ENCODE data around the gene FGF13. TPM values are rescaled to one million over a fixed set of nuclear protein-coding genes. Genes with fewer than 3 reads are reported as not detected.

FGF13 gene
- total RNA-seq, 4 donors from 2014 or later = 0.30 to 4.2 (median 2.2) TPM

DNA sequence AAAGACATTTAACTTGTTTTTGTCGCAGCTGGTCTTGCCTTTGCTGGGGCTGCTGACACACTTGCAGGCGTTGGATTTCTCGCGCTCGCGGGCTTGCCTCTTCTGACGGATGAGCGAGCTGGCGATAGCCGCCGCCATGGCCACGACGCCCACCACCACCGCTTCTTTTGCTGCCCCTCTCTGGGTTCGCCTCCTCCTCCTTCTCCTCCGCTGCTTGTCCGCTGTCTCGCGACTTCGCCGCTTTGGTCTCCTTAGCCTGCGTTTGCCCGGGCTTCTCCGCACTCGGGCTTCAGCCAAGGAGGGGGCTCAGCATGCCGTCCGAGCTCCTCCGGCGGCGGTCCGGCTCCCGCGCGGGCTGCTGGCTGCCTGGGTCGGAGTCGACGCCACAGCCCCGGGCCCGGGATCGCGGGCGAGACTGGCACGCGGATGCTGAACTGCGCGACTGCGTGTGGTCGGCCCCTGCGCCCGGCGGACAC, 613 bp downstream of the FGF13 start:
- DNase-seq (ENCODE audit: low spot score in 2 of 2) = peak in 1 of 2 donors; percentile 82
- intact Hi-C loops (cut with DNase I; ENCODE audit: low total_unique reads) = no loop called here

DNA sequence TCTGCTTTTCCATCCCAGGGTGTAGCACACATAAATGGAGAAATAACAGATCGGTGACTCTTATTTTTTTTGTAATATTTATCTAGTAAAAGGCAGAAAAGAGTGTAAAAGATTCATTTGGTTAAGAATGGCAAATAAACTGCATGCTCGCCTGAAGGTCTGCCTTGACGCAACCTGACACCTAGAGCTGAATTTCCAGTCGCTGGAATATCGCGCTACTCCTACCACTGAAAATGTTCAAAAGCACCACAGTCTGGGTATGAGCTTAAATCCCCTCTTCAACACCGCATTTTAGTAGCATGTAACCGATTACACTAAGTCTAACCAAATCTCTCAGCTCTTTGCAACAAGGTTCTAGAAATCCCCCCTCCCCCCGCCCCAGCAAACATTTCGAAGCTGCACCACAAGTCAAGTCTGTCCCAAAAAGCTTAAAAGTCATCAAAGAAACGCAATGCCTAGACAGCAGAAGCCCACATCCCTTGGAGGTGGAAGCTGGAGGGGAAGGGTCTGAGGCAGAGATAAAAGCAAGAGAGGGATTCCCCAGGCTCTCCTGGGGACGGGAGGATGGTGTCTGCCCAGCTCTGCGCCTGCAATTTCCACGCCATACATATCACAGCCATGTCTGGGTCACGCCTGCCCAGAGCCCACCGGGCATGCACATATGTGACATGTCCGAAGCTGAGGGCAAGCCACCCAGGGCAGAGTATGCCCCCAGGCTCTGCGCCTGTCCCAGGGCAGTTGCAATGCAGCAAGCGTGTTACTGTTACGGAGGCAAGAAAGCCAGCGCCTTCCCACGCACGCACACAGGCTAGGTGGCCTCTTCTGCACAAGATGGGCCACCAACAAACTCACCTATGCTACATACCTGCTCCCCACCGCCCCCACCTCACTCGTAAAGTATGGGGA, 1.4 kb downstream of the FGF13 start:
- intact Hi-C loops (cut with DNase I; ENCODE audit: low total_unique reads) = no loop called here
- 14 to 32% methylated on average over 23 to 25 of the region's 25 CpGs for WGBS, 2 donors
- TF ChIP-seq POLR2A (IDR thresholded peaks at IDR 0.05) = no peak
- TF ChIP-seq, protein P1, sequence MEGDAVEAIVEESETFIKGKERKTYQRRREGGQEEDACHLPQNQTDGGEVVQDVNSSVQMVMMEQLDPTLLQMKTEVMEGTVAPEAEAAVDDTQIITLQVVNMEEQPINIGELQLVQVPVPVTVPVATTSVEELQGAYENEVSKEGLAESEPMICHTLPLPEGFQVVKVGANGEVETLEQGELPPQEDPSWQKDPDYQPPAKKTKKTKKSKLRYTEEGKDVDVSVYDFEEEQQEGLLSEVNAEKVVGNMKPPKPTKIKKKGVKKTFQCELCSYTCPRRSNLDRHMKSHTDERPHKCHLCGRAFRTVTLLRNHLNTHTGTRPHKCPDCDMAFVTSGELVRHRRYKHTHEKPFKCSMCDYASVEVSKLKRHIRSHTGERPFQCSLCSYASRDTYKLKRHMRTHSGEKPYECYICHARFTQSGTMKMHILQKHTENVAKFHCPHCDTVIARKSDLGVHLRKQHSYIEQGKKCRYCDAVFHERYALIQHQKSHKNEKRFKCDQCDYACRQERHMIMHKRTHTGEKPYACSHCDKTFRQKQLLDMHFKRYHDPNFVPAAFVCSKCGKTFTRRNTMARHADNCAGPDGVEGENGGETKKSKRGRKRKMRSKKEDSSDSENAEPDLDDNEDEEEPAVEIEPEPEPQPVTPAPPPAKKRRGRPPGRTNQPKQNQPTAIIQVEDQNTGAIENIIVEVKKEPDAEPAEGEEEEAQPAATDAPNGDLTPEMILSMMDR (IDR thresholded peaks at IDR 0.05) = no peak
- DNase-seq (ENCODE audit: low spot score in 2 of 2) = peak in 1 of 2 donors; percentile 82
- no peak overlapping the region for H3K4me3 ChIP-seq (ENCODE audit: low read depth, poor library complexity, severe bottlenecking)

More for the DNA sequence above, 613 bp downstream of the FGF13 start:
- TF ChIP-seq POLR2A (IDR thresholded peaks at IDR 0.05) = no peak
- TF ChIP-seq, protein P1 (IDR thresholded peaks at IDR 0.05) = no peak
- 0 to 23% methylated on average over 3 to 50 of the region's 51 CpGs for WGBS, 2 donors
- no peak overlapping the region for H3K4me3 ChIP-seq (ENCODE audit: low read depth, poor library complexity, severe bottlenecking)

- 50 to 59% methylated on average over 2 of the region's 2 CpGs for WGBS, 2 donors
- intact Hi-C loops (cut with DNase I; ENCODE audit: low total_unique reads) = no loop called here
- no peak for DNase-seq (ENCODE audit: low spot score in 2 of 2)
- no peak for TF ChIP-seq POLR2A (IDR thresholded peaks at IDR 0.05)
- TF ChIP-seq, protein P1 (IDR thresholded peaks at IDR 0.05) = no peak
- no peak overlapping the region for H3K4me3 ChIP-seq (ENCODE audit: low read depth, poor library complexity, severe bottlenecking)
Measured at GRCh38 chrX:138708268-138708667, 3.2 kb downstream of the FGF13 start.

DNA sequence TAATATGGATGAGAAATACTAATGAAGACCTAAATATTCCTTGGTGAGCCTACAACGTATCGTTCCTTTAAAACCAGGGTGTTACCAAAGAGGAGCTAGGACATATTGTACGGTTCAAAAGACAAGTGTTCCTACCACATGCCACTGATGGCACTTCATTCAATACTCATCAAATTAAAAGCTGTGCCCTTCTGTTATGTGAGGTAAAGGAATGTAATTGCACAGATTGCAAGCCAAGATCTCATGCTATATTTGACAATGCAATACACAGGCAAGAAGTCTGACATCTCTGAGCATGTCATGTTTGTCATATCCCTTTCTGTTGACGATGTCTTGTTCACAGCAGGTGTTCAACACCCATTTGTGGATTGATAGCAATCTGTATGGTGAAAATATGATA, 6.9 kb downstream of the FGF13 start:
- 79 to 90% methylated on average over 4 of the region's 4 CpGs for WGBS, 2 donors
- no peak overlapping the region for H3K4me3 ChIP-seq (ENCODE audit: low read depth, poor library complexity, severe bottlenecking)
- no peak for DNase-seq (ENCODE audit: low spot score in 2 of 2)
- TF ChIP-seq, protein P1 (IDR thresholded peaks at IDR 0.05) = no peak
- no peak for TF ChIP-seq POLR2A (IDR thresholded peaks at IDR 0.05)
- intact Hi-C loops (cut with DNase I; ENCODE audit: low total_unique reads) = no loop called here

- intact Hi-C loops (cut with DNase I; ENCODE audit: low total_unique reads) = no loop called here
- 50 to 71% methylated on average over 3 of the region's 3 CpGs for WGBS, 2 donors
Measured at GRCh38 chrX:138704101-138704500, 7.4 kb downstream of the FGF13 start.

More at GRCh38 chrX:138704101-138704500, 7.4 kb downstream of the FGF13 start:
- TF ChIP-seq, protein P1 (IDR thresholded peaks at IDR 0.05) = no peak
- TF ChIP-seq POLR2A (IDR thresholded peaks at IDR 0.05) = no peak
- no peak for DNase-seq (ENCODE audit: low spot score in 2 of 2)
- no peak overlapping the region for H3K4me3 ChIP-seq (ENCODE audit: low read depth, poor library complexity, severe bottlenecking)
